HG03064 (cell line): ENCODE results near the gene TYK2.
A peak's percentile ranks its signal among the peaks of the same experiment; 100 is the strongest.
"Not testable (repeated sequence)": the region's sequence is repeated elsewhere in the genome, so short reads cannot be mapped to it uniquely, and the experiment has no call there.

Experiments used
- ATAC-seq: cut with Tn5 transposase; IDR thresholded peaks from one replicate; pipeline ENCODE4 v1.9.1; 2021; ENCODE audit warnings: low read depth; ENCODE audit not compliant: unreplicated experiment

TYK2 gene

GRCh38 chr19:10336725-10337124 is 43.6 kb downstream of the TYK2 start:
- not testable (repeated sequence) for ATAC-seq

DNA sequence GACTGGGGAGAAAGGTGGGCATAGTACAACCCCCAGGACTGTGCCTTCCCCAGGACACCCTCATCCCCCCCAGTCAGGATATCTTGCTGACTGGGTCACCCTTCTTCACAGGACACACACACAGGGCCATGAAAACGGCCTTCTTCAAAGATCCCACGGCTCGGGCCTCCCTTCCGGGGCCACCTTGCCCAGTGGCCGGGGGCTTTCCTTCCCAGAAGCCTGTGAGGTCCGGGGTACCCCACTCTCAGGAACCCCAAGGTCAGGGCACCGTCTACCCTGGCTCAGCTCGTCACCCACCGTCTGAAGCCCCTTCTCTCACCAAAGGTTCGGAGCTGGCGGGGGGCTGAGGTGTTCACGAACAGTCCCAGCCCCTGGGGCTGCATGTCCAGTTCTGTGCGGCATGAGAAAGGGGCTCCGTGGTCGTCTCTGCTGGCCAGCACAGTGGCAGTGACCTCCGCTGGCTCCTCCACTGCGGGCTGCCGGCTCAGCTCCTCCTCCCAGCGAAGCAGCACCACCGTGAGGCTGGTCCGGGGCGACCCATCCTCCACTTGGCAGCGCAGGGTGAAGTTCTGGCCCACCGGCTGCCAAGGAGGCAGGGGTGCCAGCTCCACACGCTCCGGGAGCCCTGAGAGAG is 44.9 kb downstream of the TYK2 start:
- no peak for ATAC-seq

DNA sequence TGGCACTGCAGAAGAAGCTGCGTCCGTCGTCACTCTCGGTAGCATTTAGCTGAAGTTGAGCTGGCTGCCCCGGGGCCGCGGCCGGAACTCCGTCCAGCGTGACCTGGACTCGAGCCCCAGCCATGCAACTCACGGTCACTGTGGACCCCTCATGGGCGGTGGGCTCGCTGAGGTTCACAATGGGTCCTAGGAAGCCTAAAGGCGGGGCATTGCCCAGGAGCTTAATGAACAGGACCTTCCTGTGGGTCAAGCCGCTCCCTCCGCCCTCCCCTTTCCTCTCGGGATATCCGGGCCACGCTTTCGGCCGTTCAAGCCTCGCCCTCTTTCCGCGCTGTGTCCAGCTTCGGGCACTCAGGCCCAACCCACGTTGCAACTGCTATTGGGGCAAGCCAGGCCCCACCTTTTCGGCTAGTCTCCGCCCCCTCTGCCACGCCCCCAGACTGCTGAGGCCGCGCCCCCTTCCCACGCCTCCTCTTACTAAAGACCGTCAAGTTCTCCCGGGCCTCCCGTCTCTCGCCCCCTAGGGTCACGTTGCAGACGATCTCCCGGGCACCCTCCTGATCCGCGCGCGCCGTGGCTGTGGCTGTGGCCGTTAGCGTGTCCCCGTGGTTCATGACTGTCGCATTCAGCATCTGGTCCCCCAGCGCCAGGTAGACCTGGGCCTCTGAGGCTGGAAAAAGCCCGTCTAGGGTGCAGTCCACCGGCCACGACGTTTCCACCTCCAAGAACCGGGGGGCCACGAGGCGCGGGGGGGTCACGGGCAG is 45.6 kb downstream of the TYK2 start:
- ATAC-seq, result no peak

- ATAC-seq, result no peak
Observed at GRCh38 chr19:10333758-10334587, 46.4 kb downstream of the TYK2 start.

GRCh38 chr19:10332965-10333757 is 47.2 kb downstream of the TYK2 start, which contains the start of gene RAVER1:
Gene RAVER1, minus strand, starts transcription at chr19:10333529. Its CDS starts 22 bp downstream, at chr19:10333507.
- ATAC-seq, result peak; percentile 71

- ATAC-seq, result no peak
Observed at GRCh38 chr19:10332158-10332964, 48.0 kb downstream of the TYK2 start.

GRCh38 chr19:10329555-10329954 is 50.8 kb downstream of the TYK2 start:
- ATAC-seq, result no peak

GRCh38 chr19:10328558-10329429 is 51.6 kb downstream of the TYK2 start:
- ATAC-seq, result no peak

- ATAC-seq, result no peak
Observed at GRCh38 chr19:10327793-10328192, 52.6 kb downstream of the TYK2 start.

- ATAC-seq, result no peak
Observed at GRCh38 chr19:10325732-10326131, 54.6 kb downstream of the TYK2 start.

DNA sequence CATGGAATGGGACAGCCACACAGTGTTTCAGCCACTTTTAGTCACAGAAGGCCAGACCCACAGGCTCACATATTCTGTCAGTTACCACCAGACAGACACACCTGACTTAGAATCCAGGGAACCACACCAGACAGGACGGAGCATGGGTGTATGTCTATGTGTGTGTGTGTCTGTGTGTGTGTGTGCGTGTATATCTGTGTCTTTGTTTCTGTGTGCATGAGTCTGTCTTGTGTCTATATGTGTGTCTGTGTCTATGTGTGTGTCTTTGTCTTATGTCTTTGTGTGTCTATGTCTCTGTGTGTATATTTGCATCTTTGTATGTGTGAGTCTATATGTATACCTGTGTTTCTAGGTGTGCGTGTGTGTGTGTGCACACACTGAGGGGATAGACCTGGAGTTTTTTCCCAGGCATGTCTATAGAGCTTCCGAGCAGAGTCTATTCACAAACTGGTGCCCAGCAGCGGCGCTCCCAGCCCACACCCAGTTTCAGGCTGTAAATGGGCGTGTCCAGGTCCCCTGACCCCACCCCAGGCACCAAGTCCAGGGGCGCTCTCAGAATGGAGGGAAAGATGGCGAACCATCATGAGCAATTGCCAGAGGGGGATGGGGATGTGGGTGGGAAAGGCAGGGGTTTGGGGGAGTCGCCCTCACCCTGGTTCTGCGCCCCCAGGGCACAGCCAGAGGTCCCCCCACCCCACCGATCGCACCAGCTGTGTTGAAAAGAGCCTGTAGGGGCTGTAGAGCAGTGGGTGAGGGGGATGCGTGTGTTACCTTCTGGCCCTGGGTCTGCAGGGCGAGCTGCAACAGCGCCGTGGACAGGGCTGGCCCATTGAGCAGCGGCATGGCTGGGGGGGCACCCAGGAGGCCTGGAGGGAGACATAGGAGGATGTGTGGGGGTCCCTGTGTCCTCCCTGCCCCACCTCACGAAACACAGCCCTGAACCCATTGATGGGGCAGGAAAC is 58.2 kb downstream of the TYK2 start:
- no peak for ATAC-seq

- no peak for ATAC-seq
Observed at GRCh38 chr19:10321417-10321797, 59.0 kb downstream of the TYK2 start.

GRCh38 chr19:10320602-10321416 is 59.6 kb downstream of the TYK2 start:
- no peak for ATAC-seq

DNA sequence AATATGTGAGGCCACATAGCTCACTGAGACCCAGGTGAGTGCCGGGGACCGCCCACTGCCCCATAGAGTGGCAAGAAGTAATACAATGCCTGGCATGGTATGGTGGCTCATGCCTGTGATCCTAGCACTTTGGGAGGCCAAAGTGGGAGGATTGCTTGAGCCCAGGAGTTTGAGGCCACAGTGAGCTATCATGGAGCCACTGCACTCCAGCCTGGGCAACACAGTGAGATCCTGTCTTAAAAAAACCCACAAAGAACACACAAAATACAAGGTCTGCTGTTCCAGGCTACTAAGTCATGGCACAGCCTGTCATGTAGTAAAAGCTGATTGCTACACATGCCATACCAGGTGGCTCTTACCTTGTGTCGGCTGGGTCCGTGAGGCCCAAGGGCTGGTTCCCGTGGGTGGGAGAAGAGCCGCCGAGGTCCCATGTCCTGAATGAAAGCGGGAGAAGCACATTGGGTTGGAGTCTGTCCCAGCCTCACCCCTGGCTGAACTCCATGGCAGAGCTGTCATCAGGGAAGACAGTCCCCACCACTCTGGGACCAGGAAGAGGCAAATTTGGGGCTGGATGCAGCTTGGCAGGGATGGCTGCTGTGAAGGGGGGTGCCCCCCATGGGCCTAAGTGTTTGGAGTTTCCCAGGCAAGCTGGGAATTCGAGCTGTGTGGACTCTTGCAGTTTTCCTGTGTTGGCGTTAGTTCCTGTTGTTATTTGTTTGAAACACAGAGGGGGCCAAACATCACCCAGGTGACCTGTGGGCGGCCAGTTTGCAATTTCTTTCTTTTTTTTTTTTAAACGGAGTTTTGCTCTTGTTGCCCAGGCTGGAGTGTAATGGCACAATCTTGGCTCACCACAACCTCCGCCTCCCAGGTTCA is 61.3 kb downstream of the TYK2 start:
- no peak for ATAC-seq

GRCh38 chr19:10317857-10318462 is 62.4 kb downstream of the TYK2 start:
- ATAC-seq, result no peak
